ENCODE measurements around the gene CARD19. TPM values are rescaled to one million over a fixed set of nuclear protein-coding genes. Genes with fewer than 3 reads are reported as not detected.

The CARD19 gene
- total and polyA plus RNA-seq, 2 experiments from 2014 or later, result 37.5 to 47.3 TPM

GRCh38 chr9:93134015-93134739 lies 38.2 kb downstream of the CARD19 start, which contains the start of gene NINJ1:
NINJ1 (minus strand) TSS chr9:93134251; CDS start chr9:93134217, 34 bp downstream.
- H3K27me3 ChIP-seq, result no peaks in the 10 kb centered on the region
- TF ChIP-seq CTCF (IDR thresholded peaks at IDR 0.05; ENCODE audit: low read depth, low read length), result no peak
- H3K36me3 ChIP-seq, result no peaks in the 10 kb centered on the region
- peak within 1 kb of the TSS; percentile 56 for H3K4me3 ChIP-seq
- H3K9me3 ChIP-seq (ENCODE audit: low read depth), result no peaks in the 10 kb centered on the region
- H3K27ac ChIP-seq, result peak within 1 kb of the TSS; percentile 63
- peaks cover 8% of the 10 kb centered on the region for H3K4me1 ChIP-seq (ENCODE audit: low read depth)
- DNase-seq (ENCODE audit: low read depth in 1 of 2, low spot score in 1 of 2), result peak; percentile 73 to 88

- no peak overlapping the region for H3K27ac ChIP-seq
- no peak for TF ChIP-seq CTCF (IDR thresholded peaks at IDR 0.05; ENCODE audit: low read depth, low read length)
- H3K4me1 ChIP-seq (ENCODE audit: low read depth), result peaks cover 8% of the 10 kb centered on the region
- H3K27me3 ChIP-seq, result no peaks in the 10 kb centered on the region
- no peaks in the 10 kb centered on the region for H3K9me3 ChIP-seq (ENCODE audit: low read depth)
- no peaks in the 10 kb centered on the region for H3K36me3 ChIP-seq
- DNase-seq (ENCODE audit: low read depth in 1 of 2, low spot score in 1 of 2), result no peak
- peak overlapping the region; percentile 56 for H3K4me3 ChIP-seq
Measured at GRCh38 chr9:93134740-93135444, 38.9 kb downstream of the CARD19 start.

- Histone ChIP-seq H3K9me3 (ENCODE audit: low read depth) (no peaks in the 10 kb centered on the region), H3K27ac (no peak overlapping the region), H3K36me3 (no peaks in the 10 kb centered on the region), H3K4me3 (no peak overlapping the region), H3K27me3 (no peaks in the 10 kb centered on the region), H3K4me1 (ENCODE audit: low read depth) (peaks cover 8% of the 10 kb centered on the region)
- no peak for TF ChIP-seq CTCF (IDR thresholded peaks at IDR 0.05; ENCODE audit: low read depth, low read length)
- DNase-seq (ENCODE audit: low read depth in 1 of 2, low spot score in 1 of 2), result peak in 1 of 2 donors; percentile 42
Measured at GRCh38 chr9:93136011-93136440, 40.0 kb downstream of the CARD19 start.

- H3K27me3 ChIP-seq, result no peaks in the 10 kb centered on the region
- DNase-seq (ENCODE audit: low read depth in 1 of 2, low spot score in 1 of 2), result no peak
- H3K9me3 ChIP-seq (ENCODE audit: low read depth), result no peaks in the 10 kb centered on the region
- no peak for TF ChIP-seq CTCF (IDR thresholded peaks at IDR 0.05; ENCODE audit: low read depth, low read length)
- H3K4me3 ChIP-seq, result no peak overlapping the region
- H3K27ac ChIP-seq, result no peak overlapping the region
- H3K4me1 ChIP-seq (ENCODE audit: low read depth), result peaks cover 8% of the 10 kb centered on the region
- no peaks in the 10 kb centered on the region for H3K36me3 ChIP-seq
Measured at GRCh38 chr9:93137362-93137761, 41.3 kb downstream of the CARD19 start.

GRCh38 chr9:93138171-93138764 lies 42.3 kb downstream of the CARD19 start:
- Histone ChIP-seq H3K27me3 (no peaks in the 10 kb centered on the region), H3K4me3 (no peak overlapping the region), H3K27ac (no peak overlapping the region), H3K9me3 (ENCODE audit: low read depth) (no peaks in the 10 kb centered on the region), H3K4me1 (ENCODE audit: low read depth) (no peaks in the 10 kb centered on the region), H3K36me3 (no peaks in the 10 kb centered on the region)
- no peak for DNase-seq (ENCODE audit: low read depth in 1 of 2, low spot score in 1 of 2)
- no peak for TF ChIP-seq CTCF (IDR thresholded peaks at IDR 0.05; ENCODE audit: low read depth, low read length)
